ENCODE measurements around the gene MTG2. TPM values are rescaled to one million over a fixed set of nuclear protein-coding genes. Genes with fewer than 3 reads are reported as not detected.

The MTG2 gene
- total RNA-seq, 1 experiment from 2014 or later, result 56.8 TPM

- no TSS peak for BruUV-seq (replicated peaks)
- CTCF ChIA-PET, result interaction anchor here (0.6 kb wide), 1 partner anchor 13 kb away, joined by 3 read pairs; no protein-coding TSS in a partner anchor
- in situ Hi-C loops (cut with HindIII; ENCODE audit: low pct_unique_long_range_greater_than_20kb, low sequenced_read_pairs), result no loop called here
These were observed 19.9 kb upstream of the MTG2 start for GRCh38 chr20:62162765-62163484.

GRCh38 chr20:62163485-62163865 is 19.4 kb upstream of the MTG2 start:
- no peak for DNase-seq (ENCODE audit: low read depth, low spot score)
- no peak for ATAC-seq
- in situ Hi-C loops (cut with HindIII; ENCODE audit: low pct_unique_long_range_greater_than_20kb, low sequenced_read_pairs), result no loop called here
- H3K4me3 ChIP-seq (ENCODE audit: low read depth in 2 of 2, low read length in 2 of 2), result no peak overlapping the region
- no peaks in the 10 kb centered on the region for H3K27me3 ChIP-seq (ENCODE audit: control insufficient read depth, insufficient read depth, low read length)
- no peaks in the 10 kb centered on the region for H3K4me1 ChIP-seq (ENCODE audit: control insufficient read depth, insufficient read depth, low read length)
- intact Hi-C loops (cut with micrococcal nuclease; ENCODE audit: unreplicated experiment), result no loop called here
- TF ChIP-seq CTCF (IDR thresholded peaks at IDR 0.05) (no peak), POLR2AphosphoS5 (IDR thresholded peaks at IDR 0.05; ENCODE audit: low read depth, low read length) (no peak), SIN3A (IDR thresholded peaks at IDR 0.05; ENCODE audit: borderline replicate concordance, insufficient read depth, low read depth, low read length) (no peak), REST (IDR thresholded peaks at IDR 0.05; ENCODE audit: insufficient read depth in 1 of 2, low read depth in 2 of 2, low read length in 1 of 2) (no peak), TCF7L2 (IDR thresholded peaks at IDR 0.05; ENCODE audit: low read depth, low read length) (no peak)
- H3K9me3 ChIP-seq (ENCODE audit: control insufficient read depth, insufficient read depth, low read depth, low read length), result no peaks in the 10 kb centered on the region
- POLR2A ChIA-PET, result no interaction called here
- no TSS peak for BruUV-seq (replicated peaks)
- CTCF ChIA-PET, result no interaction called here
- H3K36me3 ChIP-seq (ENCODE audit: control insufficient read depth, insufficient read depth, low read length), result no peaks in the 10 kb centered on the region; the same call in 1 of the 2 replicates
- no peak overlapping the region for H3K27ac ChIP-seq (ENCODE audit: low read length)

More at GRCh38 chr20:62162765-62163484, 19.9 kb upstream of the MTG2 start:
- no peak for ATAC-seq
- Histone ChIP-seq H3K27me3 (ENCODE audit: control insufficient read depth, insufficient read depth, low read length) (no peaks in the 10 kb centered on the region), H3K4me3 (ENCODE audit: low read depth in 2 of 2, low read length in 2 of 2) (no peak overlapping the region), H3K27ac (ENCODE audit: low read length) (no peak overlapping the region), H3K9me3 (ENCODE audit: control insufficient read depth, insufficient read depth, low read depth, low read length) (no peaks in the 10 kb centered on the region), H3K36me3 (ENCODE audit: control insufficient read depth, insufficient read depth, low read length) (no peaks in the 10 kb centered on the region; the same call in 1 of the 2 replicates), H3K4me1 (ENCODE audit: control insufficient read depth, insufficient read depth, low read length) (no peaks in the 10 kb centered on the region)
- intact Hi-C loops (cut with micrococcal nuclease; ENCODE audit: unreplicated experiment), result no loop called here
- no peak for TF ChIP-seq TCF7L2 (IDR thresholded peaks at IDR 0.05; ENCODE audit: low read depth, low read length)
- no peak for TF ChIP-seq REST (IDR thresholded peaks at IDR 0.05; ENCODE audit: insufficient read depth in 1 of 2, low read depth in 2 of 2, low read length in 1 of 2)
- no peak for TF ChIP-seq CTCF (IDR thresholded peaks at IDR 0.05)
- POLR2A ChIA-PET, result no interaction called here
- no peak for DNase-seq (ENCODE audit: low read depth, low spot score)
